GM18526 (cell line): Measurements from ENCODE around the gene MUC5AC.

ENCODE experiments used
- POLR2A ChIP-seq: IDR thresholded peaks from 3 replicates; pipeline ENCODE4 v1.6.1; 2011; ENCODE audit not compliant: insufficient read length; ENCODE audit errors: extremely low read depth

The MUC5AC gene

GRCh38 chr11:1151366-1152315, 6.1 kb upstream of the MUC5AC start:
- TF ChIP-seq POLR2A = no peak

GRCh38 chr11:1152316-1153104, 5.2 kb upstream of the MUC5AC start:
- TF ChIP-seq POLR2A = no peak

GRCh38 chr11:1153105-1153950, 4.4 kb upstream of the MUC5AC start:
- no peak for TF ChIP-seq POLR2A

DNA sequence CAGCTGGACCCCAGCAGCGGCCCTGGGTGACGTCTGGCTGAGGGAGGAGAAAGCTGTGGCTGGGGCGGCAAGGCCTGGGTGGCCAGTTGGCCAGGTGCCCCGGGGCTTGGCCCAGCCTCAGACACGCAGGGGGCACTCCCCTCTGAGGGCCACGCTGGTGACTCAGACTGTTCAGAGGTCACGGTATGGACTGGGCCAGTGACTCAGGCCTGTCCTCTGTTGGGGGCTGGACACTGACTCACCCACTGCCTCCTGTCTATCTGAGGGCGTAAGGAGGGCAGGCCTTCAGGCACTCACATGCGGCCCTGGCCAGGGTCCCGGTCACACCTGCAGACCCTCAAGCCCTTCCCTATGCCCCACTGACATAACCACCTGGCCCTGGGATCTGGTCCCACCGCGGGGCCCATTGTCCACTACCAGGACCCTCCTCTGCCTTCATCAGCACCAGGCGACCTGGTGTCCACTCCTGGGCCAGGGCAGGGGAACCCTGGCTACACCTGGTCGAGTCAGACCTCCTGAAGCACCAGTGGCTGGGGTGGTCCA, 3.7 kb upstream of the MUC5AC start:
- no peak for TF ChIP-seq POLR2A

- no peak for TF ChIP-seq POLR2A
Measured at GRCh38 chr11:1155274-1155693, 2.5 kb upstream of the MUC5AC start.

GRCh38 chr11:1156506-1157340, 1.0 kb upstream of the MUC5AC start:
- no peak for TF ChIP-seq POLR2A

DNA sequence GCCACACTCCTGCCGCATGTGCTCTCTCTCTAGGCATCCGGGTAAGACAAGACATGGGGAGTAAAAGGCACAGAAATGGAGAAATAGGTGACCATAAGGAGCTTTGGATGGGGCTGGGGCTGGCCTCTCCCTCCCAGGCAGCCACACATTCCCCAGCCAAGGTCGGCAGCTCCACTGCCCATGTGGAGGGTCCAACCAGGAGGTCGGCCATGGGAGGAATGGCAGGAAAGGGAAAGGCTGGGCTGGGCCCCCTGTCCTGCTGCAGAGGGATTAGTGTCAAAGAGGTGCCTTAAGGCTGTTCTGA, 460 bp upstream of the MUC5AC start:
- TF ChIP-seq POLR2A = no peak

DNA sequence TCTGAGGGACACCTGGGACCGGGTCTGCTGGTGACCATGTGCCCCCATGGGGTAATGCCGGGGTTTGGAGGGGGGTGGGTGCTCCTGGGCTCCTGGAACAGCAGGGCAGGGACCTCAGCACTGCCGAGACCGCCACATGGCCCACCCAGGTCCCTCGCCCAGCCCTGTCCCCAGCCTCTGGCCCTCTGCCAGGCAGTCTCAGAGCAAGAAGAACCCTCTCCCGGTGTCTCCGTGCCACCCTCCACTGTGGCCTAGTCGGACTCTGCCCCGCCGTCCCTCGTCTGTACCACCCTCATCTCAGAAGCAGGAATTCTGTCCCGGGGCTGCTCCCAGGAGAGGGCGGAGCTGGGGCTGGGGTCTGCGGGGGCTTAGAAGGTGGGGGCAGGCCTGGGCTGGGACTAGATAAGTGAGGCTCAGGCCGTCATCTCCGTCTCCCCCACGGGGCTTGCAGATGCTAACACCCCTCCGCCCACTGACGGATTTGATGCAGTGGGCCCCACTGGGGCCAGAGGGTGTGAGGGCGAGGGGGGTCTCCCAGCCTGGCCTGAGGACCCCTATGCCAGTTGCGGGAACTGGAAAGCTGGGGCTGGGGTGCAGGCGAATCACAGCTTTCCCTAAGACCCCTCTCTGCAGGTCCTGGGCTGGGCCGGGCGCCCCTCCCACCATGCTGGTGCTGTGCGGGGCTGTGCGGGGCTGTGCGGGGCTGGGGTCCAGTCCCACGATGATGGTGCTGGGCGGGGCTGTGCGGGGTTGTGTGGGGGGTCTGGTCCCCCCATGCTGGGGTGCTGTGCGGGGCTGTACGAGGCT, 1.1 kb downstream of the MUC5AC start:
- no peak for TF ChIP-seq POLR2A

GRCh38 chr11:1160231-1161101, 2.7 kb downstream of the MUC5AC start:
- TF ChIP-seq POLR2A = no peak

DNA sequence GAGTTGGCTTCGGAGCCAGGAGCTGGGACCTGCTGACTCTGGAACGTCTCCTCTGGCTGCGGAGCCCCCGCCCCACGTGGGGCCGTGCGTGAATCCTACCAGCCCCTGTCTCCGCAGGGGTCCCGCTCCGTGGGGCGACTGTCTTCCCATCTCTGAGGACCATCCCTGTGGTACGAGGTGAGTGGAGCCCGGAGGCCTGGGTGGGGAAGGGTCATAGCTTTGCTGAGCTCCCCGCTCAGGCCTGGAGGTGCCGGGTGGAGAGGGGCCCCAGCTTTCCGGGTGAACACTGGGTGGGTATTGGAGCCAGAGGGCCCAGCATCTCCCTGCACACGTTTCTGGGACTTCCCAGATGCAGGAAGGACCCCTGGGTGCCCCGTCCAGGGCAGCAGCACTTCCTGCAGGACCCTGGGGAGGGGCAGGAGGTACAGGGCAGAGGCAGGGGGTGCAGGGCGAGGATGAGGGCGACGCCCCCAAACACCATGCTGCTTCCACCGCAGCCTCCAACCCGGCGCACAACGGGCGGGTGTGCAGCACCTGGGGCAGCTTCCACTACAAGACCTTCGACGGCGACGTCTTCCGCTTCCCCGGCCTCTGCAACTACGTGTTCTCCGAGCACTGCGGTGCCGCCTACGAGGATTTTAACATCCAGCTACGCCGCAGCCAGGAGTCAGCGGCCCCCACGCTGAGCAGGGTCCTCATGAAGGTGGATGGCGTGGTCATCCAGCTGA, 3.8 kb downstream of the MUC5AC start:
- no peak for TF ChIP-seq POLR2A

- TF ChIP-seq POLR2A = no peak
Measured at GRCh38 chr11:1162138-1162475, 4.4 kb downstream of the MUC5AC start.
